Measurements from ENCODE around the gene PTPN22.
A peak's percentile ranks its signal among the peaks of the same experiment; 100 is the strongest.
"Not testable (repeated sequence)": the region's sequence is repeated elsewhere in the genome, so short reads cannot be mapped to it uniquely, and the experiment has no call there.

The PTPN22 gene

DNA sequence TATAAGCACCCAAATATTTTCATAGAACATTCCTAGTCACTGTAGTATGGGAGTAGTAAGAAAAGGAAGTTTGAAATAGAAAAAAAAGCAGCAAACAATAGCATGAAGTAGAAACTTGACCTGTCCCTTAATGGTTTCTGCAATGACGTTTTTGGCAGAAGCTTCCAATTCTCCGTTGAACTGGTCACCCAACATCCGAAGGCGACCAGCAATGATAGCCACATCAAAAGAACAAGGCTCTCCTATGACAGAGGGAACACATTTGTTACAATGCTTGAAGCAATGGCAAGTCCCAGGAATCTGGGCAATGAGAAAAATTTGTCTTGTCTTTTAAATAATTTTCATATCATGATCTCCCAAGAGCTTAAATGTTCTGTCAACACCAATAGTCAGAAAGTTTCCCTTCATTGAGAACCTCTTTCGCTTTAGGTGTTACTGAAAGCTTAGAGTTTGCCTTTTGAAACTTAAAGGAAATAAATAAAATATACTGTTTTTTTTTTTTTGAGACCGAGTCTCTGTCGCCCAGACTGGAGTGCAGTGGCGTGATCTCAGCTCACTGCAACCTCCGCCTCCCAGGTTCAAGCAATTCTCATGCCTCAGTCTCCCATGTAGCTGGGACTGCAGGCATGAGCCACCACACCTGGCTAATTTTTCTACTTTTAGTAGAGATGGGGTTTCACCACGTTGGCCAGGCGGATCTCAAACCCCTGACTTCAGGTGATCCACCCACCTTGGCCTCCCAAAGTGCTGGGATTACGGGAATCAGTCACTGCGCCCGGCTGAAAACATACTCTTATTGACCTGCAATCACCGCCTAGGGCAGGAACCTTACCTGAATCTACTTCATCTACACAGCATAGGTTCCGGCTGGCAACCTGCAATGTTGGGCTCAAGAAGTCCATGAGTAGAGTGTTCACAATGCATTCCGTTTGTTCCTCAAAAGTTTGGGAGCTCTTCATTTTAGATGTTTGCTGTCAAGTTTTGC, 15.2 kb upstream of the PTPN22 start:
- DNase-seq, result no peak

DNA sequence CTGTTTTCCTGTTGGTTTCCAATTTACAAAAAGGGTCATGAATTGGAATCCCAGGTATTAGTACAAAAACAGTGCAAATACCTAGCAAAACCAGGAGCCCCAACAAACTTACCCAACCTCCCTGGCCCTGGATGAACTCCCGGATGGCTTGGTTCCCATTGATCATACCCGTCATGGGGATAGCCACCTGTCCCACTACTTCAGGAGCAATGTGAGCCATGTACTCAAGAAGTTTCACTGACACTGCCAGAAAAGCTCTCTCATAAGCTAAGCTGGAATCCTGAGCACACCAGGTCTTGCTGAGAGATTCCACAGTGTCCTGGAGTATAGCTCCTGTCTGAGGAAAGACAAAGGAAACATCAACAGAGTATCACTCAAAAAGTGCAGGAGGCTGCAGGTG, 10.1 kb upstream of the PTPN22 start:
- DNase-seq, result no peak

DNA sequence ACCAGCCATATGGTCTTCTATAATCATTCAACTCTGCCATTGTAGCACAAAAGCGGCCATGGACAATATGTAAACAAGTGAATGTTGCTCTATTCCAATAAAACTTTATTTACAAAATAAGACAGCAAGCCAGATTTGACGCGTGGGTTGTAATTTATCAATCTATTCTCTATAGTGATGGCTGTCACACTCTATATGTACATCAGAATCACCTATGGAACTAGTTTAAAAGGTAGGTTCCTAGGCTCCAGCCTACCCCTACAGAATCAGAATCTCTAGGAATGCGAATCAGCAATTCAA, 8.2 kb upstream of the PTPN22 start:
- DNase-seq, result no peak

DNA sequence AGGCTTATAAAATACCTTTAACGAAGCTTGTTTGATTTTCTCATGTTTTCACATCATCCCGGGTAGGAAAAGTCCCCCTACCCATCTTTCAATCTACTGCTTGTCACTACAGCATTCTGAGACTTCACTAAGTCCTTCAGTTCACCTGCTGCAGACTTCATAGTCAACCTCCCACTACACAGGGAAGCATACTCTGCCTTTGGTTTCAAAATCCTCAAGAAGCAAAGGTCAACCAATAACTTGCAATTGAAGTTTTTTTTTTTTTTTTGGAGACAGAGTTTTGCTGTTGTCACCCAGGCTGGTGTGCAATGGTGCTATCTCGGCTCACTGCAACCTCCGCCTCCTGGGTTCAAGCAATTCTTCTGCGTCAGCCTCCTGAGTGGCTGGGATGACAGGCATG, 4.7 kb upstream of the PTPN22 start:
- DNase-seq, result no peak

DNA sequence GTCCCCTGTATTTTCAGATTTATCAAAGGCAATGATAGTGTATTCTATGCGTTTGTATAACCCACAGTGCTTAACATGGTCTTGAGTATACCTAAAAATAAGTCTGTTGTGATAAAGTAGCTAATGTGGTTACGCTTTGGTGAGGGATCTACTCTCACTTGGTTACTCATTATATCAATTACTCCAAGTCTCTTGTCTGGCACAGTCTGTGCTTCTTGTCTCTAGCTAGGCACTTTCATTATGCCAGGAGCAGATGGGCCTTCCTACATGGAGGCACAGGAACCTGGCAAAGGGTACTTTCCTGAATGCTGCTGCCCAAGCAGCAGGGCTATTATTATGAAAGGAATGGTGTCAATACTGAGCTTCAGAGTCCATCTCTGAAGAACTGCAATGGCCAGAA, 4.2 kb upstream of the PTPN22 start:
- DNase-seq, result no peak

DNA sequence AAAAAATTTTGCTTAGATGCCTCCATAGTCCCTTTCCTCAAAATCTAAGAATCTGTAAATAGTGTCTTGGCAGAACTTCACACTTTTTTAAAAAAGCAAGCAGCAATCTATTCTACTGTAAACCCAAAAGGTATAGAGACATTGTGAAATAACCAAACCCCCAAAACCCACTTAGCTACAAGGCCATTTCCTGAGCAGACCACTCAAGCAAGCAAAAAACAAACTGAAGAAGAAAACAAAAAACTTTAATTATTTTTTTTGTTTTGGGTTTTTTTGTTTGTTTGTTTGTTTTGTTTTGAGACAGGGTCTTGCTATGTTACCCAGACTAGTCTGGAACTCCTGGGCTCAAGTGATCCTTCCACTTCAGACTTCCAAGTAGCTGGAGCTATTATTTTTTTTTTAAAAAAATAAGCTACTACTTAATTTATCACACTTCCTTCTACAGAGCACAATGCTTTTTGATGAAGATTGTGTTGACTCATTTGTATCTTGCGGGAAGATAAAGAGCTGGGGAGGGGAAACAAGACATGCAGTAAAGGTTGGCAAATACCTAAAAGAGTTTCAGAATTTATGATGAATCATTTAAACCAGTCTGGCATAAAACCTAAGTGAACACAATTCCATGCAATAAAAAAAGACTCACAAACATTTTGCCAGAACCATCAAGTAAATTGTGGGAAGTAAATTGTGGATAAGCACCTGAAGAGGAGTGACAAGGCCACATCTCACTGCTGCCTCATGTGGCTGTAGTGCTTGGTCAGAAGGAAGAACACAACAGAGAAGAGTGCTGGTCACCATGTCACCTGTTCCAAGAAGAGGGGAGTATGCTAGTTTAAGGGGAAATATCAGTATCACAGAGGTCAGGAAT, 2.7 kb upstream of the PTPN22 start:
- peak; percentile 29 for DNase-seq

DNA sequence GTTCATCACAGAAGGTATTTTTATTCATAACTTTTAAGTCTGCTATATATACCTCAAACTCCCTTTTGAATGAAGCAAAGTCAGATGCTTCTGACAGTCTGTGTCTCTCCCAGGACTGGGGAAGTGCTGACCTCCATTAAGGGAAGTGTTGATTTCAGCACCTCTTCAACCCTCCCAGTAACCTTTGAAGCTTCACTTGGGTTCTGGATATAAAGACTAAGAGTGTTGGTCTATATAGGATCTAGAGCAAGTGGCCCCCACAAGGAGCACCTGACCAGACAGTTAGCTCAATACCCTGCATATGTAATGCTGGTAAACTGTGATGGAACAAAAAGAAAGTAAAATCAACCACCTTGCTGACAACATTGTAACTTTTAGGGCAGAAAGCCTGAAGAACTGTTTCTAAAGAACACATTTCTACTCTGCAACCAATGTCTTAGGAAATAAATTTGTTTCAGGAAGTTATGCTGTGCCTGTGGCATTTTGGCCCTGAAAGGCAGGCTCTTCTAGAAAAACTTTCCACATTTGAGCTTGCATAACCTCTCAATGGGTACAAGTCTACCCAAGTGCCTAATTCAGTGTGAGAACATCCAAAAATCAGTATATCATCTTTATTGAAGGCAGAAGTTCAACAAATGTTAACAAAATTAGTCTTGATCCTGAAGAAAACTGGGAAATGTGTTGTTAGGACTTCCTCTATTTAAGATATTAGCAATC, 865 bp upstream of the PTPN22 start:
- DNase-seq, result no peak

DNA sequence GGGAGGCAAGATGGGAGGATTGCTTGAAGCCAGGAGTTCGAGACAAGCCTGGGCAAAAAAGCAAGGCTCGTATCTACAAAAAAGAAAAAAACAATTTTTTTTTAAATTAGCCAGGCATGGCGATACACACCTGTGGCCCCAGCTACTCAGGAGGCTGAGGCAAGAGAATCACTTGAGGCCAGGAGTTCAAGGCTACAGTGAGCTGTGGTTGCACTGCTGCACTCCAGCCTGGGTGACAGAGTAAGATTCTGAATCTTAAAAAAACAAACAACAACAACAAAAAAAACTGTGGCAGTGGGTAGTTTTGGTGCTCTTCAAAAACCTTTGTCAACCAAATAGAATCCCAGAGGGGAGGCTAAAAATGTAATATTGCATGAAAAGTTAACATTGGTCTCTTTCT, 734 bp downstream of the PTPN22 start:
- no peak for DNase-seq

DNA sequence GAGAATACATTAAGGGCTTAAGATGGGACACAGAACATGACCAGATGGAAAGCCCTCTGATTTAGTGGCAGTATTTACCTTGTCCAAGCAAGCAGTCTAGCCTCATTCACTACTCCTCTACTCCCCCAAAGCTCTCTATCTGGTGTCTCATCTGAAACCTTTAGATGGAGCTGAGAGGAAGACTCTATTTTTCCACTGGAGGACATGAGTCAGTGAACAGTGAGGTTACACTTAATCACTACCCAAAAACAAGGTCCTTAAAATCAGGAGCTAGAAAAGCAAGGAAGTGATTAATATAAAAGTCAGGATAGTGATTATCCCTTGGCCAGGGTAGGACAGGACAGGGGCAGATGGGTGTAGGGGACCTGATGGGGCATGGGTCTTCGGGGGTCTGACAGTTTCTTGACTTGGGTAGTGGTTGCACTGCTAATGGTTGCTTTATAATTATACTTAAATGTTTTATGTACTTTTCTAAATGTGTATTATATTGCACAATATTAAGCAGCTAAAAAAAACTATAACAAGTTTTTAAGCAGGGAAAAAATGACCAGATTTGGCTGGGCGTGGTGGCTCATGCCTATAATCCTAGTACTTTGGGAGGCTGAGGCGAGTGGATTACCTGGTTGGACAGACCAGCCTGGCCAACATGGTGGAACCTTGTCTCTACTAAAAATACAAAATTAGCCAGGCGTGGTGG, 3.0 kb downstream of the PTPN22 start:
- peak; percentile 78 for DNase-seq

DNA sequence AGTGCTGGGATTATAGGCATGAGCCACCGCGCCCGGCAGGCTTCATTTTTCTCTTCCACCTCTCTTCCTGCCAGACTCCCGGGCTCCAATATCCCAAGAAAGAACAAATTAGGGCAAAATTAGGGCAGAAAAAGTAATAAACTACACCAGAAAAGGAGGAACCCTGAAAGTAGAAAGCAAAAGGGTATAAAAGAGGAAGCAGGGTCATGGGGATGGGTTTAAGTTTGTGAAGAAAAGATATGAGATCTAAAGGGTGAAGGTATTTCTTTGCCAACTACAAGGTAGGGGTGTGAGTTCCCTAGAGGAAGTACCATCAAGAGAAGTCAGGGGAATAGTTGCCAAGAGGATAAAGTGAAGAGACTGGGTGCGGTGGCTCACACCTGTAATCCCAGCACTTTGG, 9.9 kb downstream of the PTPN22 start:
- DNase-seq, result no peak

DNA sequence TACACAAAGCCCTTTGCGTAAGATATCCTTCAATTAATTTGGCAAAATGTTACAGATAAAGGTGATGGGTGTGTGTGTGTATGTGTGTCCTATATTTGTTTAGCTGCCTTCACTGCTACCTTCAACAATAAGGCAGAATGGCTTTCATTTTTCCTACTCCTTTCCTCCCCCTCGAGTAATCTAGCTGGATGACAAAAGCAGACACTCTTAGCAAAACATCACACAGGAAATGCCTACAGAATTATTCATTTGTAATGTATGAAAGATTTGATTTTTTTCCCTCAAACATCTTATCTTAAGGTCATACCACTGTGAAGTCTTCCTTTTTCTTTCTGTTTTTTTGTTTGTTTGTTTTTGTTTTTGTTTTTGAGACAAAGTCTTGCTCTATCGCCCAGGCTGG, 10.6 kb downstream of the PTPN22 start:
- DNase-seq, result peak; percentile 89

DNA sequence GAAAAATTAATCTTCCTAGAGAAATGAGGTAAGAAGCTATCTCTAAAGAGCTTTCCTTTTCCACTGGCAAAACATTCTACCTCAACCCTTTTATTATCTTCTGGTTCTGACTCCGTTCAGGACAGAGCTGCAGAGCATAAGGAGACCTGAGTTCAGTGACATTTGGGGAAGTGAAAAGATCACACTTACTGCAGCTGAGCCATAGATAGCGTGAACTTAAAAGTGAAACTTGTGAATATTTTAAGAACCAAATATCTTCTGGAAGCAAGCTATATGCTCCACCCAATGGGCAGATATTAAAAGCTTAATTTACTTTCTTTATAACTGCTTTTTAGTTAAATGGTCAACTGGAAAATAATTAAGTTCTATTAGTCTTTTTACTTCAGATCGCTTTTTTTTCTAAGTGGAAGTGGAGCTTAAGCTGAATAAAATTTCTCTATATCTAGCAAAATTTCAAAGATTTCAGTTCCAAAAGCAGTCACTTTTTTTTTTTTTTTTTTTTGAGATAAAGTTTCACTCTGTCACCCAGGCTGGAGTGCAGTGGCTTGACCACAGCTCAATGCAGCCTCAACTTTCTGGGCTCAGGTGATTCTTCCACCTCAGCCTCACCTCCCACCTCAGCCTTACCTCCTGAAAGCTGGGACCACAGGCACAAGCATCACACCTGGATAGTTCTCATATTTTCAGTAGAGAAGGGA, 11.9 kb downstream of the PTPN22 start:
- no peak for DNase-seq

DNA sequence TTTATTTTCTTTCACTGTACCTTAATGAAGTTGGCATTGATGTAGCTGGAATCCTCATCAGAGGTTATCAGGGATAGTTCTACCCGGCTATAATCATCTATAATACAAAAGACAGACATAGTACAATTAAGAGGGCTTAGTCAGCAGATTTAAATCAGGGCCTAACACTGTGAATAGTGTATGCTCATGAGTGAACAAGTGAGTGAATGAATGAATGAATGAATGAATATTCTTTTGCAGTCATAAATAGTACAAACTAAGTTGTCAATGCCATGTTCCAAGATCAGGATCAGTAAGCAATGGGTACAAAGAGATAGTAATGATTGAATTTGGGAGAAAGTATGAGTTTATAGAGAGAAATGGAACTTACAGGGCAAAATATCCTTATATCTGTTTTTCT, 12.5 kb downstream of the PTPN22 start:
- DNase-seq, result no peak

DNA sequence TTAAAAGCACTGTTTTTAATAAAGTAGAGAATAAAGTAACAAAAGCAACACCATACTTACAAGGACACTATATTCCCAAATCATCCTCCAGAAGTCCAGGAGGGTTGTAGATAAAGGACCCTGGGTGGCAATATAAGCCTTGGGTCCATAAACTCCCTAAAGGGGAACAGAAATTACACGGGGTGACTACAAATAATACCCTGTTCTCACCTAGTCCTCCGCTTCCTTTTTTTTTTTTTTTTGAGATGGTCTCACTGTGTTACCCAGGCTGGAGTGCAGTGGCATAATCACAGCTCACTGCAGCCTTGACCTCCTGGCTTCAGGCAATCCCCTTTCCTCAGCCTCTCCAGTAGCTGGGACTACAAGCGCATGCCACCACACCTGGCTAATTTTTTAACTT, 13.1 kb downstream of the PTPN22 start:
- no peak for DNase-seq

DNA sequence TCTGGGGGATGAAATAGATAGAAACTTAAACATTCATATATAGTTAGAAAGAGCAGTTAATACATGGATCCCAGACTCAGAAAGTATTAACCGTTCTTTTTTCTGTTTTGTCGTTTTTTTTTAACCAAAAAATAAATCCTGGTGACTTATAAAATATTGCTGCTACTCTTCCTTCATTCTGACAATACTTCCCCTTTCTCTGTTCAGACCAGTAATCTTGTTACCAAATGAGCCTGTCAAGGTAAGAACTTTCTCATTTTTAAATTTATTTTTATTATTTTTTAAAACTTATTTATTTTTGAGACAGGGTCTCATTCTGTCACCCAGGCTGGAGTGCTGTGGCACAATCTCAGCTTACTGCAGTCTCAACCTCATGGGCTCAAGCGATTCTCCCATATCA, 13.7 kb downstream of the PTPN22 start:
- no peak for DNase-seq

DNA sequence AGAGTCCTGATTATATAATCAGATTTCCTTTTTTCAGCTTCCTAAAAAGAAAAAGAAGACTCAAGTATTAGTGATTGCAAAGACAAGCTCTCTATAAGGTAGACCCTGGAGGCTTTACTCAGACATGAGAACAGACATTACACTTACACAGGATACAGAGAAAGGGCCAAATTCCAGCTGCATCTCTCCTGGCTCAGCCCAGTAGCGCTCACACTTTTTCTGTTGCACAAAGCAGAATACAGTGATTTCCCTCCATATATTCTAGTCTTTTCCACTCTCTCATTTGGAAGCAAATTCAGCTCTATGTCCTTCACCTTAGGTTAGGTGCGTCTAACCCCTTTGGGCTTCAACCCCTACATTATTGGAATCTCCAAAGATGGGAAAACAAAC, 15.1 kb downstream of the PTPN22 start:
- no peak for DNase-seq

DNA sequence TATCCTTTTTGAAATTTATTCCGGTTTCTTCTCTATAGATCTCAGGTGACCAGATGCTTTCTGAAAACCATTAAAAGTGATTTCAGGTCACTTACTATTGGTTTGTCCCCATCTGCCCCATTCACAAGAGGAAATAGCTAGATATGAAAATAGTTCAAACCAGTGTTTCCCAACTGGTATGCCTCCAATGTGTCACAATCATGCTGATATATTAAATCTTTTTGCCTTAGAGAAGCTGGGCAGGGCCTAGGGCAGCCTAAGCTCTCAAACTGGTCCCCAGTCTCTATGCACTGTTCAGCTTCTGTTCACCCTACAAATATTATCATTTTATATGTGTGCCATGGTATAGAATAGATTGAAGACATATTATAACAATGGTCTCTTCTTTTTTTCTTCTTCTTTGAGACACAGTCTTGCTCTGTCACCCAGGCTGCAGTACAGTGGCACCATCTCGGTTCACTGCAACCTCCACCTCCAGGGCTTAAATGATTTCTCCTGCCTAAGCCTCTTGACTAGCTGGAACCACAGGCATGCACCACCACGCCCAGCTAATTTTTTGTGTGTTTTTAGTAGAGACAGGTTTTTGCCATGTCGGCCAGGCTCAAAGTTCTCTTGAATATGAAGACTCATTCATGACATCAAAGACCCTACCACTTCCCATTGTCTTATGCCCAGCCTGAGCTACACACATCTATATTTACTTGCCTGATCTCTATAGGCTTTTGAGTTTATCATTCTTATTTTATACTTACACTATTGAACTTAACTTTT, 15.7 kb downstream of the PTPN22 start:
- DNase-seq, result no peak

DNA sequence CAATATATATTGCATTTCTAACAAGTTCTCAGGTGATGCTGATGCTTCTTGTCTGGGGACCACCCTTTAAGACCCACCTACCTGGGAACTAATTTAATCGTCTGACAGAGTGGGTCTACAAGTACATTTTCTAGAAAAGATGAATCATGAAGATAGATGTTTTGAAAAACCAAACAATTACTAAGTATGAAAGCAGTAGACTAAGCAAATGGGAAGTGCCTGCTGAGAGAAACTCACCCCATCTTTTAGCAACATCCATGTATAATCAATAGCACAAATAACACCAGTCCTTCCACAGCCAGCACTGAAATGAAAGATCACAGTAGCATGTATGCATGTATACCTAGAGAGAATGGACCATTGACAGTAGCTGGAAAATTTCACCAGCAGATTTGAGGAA, 17.3 kb downstream of the PTPN22 start:
- no peak for DNase-seq

DNA sequence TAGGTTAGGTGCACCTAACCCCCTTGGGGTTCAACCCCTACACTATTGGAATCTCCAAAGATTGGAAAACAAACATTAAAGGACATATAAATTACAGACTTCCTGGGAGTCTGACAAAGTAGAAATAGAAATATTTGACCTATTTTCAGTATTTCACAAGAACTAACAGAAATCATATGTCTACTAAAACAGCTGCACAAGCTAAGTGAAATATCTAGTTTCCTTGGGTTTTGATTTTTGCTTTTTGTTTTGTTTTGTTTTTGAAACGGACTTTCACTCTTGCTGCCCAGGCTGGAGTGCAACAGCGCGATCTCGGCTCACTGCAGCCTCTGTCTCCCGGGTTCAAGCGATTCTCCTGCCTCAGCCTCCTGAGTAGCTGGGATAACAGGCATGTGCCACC, 18.8 kb downstream of the PTPN22 start:
- not testable (repeated sequence) for DNase-seq

DNA sequence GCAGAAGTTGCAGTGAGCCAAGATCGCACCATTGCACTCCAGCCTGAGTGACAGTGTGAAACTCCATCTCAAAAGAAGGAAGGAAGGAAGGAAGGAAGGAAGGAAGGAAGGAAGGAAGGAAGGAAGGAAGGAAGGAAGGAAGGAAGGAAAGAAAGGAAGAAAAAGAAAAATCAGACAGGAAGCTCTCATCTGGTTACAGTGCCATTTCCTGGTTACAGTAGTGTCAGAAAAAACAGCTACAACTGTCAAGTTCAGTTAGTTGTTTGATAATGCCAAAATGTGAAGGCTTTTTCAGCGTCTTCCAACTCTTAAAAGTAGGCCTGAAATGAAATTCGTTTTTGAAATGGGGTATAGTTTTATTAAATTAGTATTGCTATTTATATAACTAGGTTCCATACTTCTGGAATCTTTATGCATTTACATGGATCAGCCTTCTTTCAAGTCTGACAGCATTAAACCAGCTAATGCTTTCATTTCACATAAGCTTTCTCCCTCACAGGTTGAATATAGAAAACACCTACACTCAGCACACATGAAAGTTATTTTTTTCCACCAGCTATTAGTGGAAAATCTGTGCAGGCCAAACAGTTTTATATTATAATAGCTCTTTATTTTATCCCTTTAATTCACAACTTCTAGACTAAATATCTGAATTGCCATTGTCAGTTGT, 21.2 kb downstream of the PTPN22 start:
- DNase-seq, result no peak

DNA sequence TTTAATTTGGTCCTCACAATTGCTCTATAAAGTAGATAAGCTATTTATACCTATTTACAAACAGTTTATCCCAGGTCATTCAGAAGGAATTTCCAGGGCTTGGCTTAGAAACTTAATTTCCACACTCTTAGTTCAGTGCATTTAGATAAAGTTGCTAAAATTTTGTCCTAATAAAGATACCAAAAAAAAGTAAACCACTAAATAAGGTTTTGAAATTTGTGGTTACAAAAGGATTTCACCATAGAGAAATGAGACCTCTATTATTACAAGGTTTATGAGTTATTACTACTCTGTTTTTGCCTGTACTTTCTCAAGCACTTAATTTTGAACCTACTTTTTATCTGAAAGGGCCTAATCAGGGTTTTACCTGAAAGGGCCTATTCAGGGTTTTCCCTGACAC, 22.4 kb downstream of the PTPN22 start:
- no peak for DNase-seq

Data from fibroblast of skin of right biceps (primary cell).